NCI-H2029 treated with DMSO at 0.1 percent for 48 hours (cell line): ENCODE measurements around the gene ASB1.
"Not testable (repeated sequence)": the region's sequence is repeated elsewhere in the genome, so short reads cannot be mapped to it uniquely, and the experiment has no call there.

Experiments
- DNase-seq: peaks from one replicate; lab custom pipeline; 2025; lab: John Stamatoyannopoulos, UW

Gene ASB1

GRCh38 chr2:238423561-238424312 lies 3.0 kb upstream of the ASB1 start:
- DNase-seq, result no peak

GRCh38 chr2:238424313-238424700 lies 2.4 kb upstream of the ASB1 start:
- DNase-seq, result no peak

GRCh38 chr2:238425505-238425978 lies 1.2 kb upstream of the ASB1 start:
- DNase-seq, result no peak

- DNase-seq, result no peak
These were observed 654 bp upstream of the ASB1 start for GRCh38 chr2:238425979-238426567.

GRCh38 chr2:238427435-238428162 lies 872 bp downstream of the ASB1 start:
- DNase-seq, result no peak

- no peak for DNase-seq
These were observed 2.1 kb downstream of the ASB1 start for GRCh38 chr2:238428866-238429265.

- no peak for DNase-seq
These were observed 4.1 kb downstream of the ASB1 start for GRCh38 chr2:238430781-238431180.

- no peak for DNase-seq
These were observed 4.7 kb downstream of the ASB1 start for GRCh38 chr2:238431456-238431855.

- DNase-seq, result no peak
These were observed 6.7 kb downstream of the ASB1 start for GRCh38 chr2:238433300-238433915.

GRCh38 chr2:238433941-238434845 lies 7.5 kb downstream of the ASB1 start:
- DNase-seq, result no peak

GRCh38 chr2:238434846-238435751 lies 8.4 kb downstream of the ASB1 start:
- DNase-seq, result no peak

GRCh38 chr2:238435752-238436096 lies 9.0 kb downstream of the ASB1 start:
- DNase-seq, result no peak

- no peak for DNase-seq
These were observed 12.4 kb downstream of the ASB1 start for GRCh38 chr2:238438856-238439849.

GRCh38 chr2:238439917-238440316 lies 13.2 kb downstream of the ASB1 start:
- DNase-seq, result no peak

- no peak for DNase-seq
These were observed 13.6 kb downstream of the ASB1 start for GRCh38 chr2:238440331-238440730.

- DNase-seq, result no peak
These were observed 14.0 kb downstream of the ASB1 start for GRCh38 chr2:238440767-238441166.

- no peak for DNase-seq
These were observed 14.8 kb downstream of the ASB1 start for GRCh38 chr2:238441262-238442114.

GRCh38 chr2:238442257-238442656 lies 15.5 kb downstream of the ASB1 start:
- DNase-seq, result not testable (repeated sequence)
